Measurements from ENCODE around the gene GOLGA6B.
"Not testable (repeated sequence)": the region's sequence is repeated elsewhere in the genome, so short reads cannot be mapped to it uniquely, and the experiment has no call there.

The GOLGA6B gene

DNA sequence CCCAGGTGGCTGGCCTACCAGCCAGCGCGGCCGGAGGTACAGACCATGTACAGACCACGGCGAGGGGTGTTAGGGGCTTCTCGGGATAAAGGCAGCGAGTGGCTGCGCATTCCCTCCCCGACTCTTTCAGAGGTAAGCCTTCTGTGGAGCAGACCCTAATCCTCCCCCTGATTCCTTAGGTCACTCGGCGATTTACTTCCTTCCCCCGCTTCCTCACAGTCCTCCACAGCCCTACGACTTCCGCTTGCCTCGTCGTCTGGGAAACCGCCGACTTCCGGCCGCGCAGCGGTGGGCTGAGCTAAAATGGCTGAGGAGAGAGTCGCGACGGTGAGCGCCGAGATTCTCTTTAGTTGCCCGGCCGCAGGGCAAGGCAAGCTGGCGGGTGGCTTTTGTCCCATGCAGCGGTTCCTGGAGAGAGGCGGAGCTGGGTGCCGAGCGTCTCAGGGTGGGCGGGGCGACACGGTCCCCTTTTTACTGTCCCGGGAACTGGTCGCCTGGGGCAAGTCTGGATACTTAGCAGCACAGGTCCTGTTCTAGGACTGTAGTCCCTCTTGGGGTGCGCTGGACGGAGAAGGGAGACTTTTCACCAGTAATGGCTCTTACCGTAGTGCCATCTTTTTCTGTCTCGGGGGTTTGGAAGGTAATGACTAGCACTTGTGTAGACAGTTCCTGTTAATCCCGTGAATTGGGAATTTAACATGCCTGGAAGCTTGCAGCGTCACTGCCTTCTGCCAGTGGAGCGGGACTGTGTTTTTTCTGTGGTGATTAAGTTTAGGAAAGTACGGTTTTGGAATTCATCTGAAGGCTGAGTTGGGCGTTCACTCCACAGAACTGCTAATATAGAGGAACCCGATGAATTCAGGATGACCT, 31.7 kb downstream of the GOLGA6B start, which contains the start of the genes BBS4 and HIGD2B:
TSS of gene BBS4 (plus strand) at position 283 of the 870 bp plus-strand sequence. CDS start at position 304, 21 bp downstream.
TSS of gene HIGD2B (minus strand) at position 258 of the 870 bp plus-strand sequence. CDS start 9,808 bp downstream, outside the sequence.
- in situ Hi-C loops (cut with MboI; ENCODE audit: low sequenced_read_pairs, unreplicated experiment), result no loop called here
- TF ChIP-seq, protein P1, sequence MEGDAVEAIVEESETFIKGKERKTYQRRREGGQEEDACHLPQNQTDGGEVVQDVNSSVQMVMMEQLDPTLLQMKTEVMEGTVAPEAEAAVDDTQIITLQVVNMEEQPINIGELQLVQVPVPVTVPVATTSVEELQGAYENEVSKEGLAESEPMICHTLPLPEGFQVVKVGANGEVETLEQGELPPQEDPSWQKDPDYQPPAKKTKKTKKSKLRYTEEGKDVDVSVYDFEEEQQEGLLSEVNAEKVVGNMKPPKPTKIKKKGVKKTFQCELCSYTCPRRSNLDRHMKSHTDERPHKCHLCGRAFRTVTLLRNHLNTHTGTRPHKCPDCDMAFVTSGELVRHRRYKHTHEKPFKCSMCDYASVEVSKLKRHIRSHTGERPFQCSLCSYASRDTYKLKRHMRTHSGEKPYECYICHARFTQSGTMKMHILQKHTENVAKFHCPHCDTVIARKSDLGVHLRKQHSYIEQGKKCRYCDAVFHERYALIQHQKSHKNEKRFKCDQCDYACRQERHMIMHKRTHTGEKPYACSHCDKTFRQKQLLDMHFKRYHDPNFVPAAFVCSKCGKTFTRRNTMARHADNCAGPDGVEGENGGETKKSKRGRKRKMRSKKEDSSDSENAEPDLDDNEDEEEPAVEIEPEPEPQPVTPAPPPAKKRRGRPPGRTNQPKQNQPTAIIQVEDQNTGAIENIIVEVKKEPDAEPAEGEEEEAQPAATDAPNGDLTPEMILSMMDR (IDR thresholded peaks at IDR 0.05; ENCODE audit: borderline replicate concordance, control extremely low read depth, extremely low read depth, insufficient read depth, missing control alignments), result no peak
- peak; percentile 87 for DNase-seq (ENCODE audit: low spot score)

DNA sequence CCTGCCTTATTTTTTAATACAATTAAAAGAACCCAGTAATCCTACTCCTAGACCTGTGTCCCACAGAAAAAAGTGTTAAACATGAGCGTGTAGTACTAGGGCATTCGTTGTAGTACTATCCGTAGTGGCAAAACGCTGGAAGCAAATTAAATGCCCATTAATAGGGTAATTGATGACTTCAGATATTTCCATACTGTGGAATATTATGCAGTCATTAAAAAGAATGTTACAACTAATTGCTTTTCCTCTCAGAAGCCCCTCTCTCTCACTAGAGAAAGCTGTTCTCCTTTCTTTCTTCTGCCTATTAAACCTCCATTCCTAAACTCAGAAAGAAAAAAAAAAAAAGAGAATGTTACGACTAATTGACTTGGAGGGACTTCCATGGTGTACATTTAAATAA, 34.2 kb downstream of the GOLGA6B start:
- TF ChIP-seq, protein P1 (IDR thresholded peaks at IDR 0.05; ENCODE audit: borderline replicate concordance, control extremely low read depth, extremely low read depth, insufficient read depth, missing control alignments), result no peak
- no peak for DNase-seq (ENCODE audit: low spot score)
- in situ Hi-C loops (cut with MboI; ENCODE audit: low sequenced_read_pairs, unreplicated experiment), result no loop called here

DNA sequence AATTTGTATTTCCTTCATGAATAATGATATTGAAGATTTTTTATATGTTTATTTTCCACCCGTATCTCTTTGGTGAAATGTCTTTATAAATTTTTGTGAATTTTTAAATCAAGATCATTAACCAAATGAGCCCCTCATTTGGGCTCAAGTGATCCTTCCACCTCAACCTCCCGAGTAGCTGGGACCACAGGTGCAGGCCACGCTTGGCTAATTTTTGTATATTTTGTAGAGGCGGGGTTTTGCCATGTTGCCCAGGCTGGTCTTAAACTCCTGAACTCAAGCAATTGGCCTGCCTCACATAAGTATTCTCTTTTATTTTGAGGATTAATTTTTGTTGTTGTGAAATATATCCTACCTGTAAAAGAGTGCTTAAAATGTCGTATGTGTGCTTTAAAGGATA, 36.4 kb downstream of the GOLGA6B start:
- TF ChIP-seq, protein P1 (IDR thresholded peaks at IDR 0.05; ENCODE audit: borderline replicate concordance, control extremely low read depth, extremely low read depth, insufficient read depth, missing control alignments), result no peak
- in situ Hi-C loops (cut with MboI; ENCODE audit: low sequenced_read_pairs, unreplicated experiment), result no loop called here
- no peak for DNase-seq (ENCODE audit: low spot score)

DNA sequence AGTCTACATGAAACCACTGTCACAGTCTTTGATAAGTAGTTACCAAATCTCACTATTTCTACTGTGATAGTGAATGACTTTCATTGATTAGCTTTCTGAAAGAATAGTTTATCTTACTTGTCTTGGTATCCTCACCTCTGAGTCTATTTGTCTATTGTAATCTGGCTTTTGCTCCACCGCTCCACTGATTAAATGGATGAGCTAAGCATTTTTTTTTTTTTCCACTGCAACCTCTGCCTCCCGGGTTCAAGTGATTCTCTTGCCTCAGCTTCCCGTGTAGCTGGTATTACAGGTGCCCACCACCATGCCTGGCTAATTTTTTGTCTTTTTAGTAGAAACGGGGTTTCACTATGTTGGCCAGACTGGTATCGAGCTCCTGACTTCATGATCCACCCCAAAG, 44.4 kb downstream of the GOLGA6B start:
- TF ChIP-seq, protein P1 (IDR thresholded peaks at IDR 0.05; ENCODE audit: borderline replicate concordance, control extremely low read depth, extremely low read depth, insufficient read depth, missing control alignments), result no peak
- in situ Hi-C loops (cut with MboI; ENCODE audit: low sequenced_read_pairs, unreplicated experiment), result no loop called here
- no peak for DNase-seq (ENCODE audit: low spot score)

DNA sequence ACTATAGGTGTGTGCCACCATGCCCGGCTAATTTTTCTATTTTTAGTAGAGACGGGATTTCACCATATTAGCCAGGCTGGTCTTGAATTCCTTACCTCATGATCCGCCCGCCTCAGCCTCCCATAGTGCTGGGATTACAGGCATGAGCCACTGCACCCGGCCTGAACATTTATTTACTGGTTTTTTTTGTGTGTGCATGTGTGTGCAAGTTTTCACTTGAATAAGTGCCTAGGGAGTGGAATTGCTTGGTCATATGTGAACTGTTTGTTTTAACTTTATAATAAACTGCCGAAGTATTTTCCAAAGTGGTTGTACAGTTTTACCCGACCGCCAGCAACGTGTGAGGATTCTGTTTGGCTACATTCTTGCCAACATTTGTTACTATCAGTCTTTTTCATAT, 45.6 kb downstream of the GOLGA6B start:
- in situ Hi-C loops (cut with MboI; ENCODE audit: low sequenced_read_pairs, unreplicated experiment), result loop anchor here (25.0 kb wide), 1 partner anchor 387 kb away; no protein-coding TSS in a partner anchor
- DNase-seq (ENCODE audit: low spot score), result no peak
- TF ChIP-seq, protein P1 (IDR thresholded peaks at IDR 0.05; ENCODE audit: borderline replicate concordance, control extremely low read depth, extremely low read depth, insufficient read depth, missing control alignments), result no peak

DNA sequence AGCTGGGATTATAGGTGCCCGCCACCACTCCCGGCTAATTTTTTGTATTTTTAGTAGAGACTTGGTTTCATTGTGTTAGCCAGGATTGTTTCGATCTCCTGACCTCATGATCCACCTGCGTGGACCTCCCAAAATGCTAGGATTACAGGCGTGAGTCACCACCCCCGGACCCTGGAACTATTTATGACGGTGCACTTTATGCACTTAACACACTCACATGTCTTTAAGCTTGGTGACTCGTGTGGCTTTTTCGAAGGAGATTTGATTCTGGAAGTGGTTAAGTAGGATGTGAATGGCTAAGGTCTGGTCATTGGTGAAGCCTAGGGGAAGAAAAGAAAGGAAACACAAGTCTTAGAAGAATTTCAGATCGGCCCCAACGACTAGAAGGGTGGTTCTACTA, 51.8 kb downstream of the GOLGA6B start:
- in situ Hi-C loops (cut with MboI; ENCODE audit: low sequenced_read_pairs, unreplicated experiment), result loop anchor here (25.0 kb wide), 1 partner anchor 381 kb away; no protein-coding TSS in a partner anchor
- TF ChIP-seq, protein P1 (IDR thresholded peaks at IDR 0.05; ENCODE audit: borderline replicate concordance, control extremely low read depth, extremely low read depth, insufficient read depth, missing control alignments), result no peak
- no peak for DNase-seq (ENCODE audit: low spot score)

DNA sequence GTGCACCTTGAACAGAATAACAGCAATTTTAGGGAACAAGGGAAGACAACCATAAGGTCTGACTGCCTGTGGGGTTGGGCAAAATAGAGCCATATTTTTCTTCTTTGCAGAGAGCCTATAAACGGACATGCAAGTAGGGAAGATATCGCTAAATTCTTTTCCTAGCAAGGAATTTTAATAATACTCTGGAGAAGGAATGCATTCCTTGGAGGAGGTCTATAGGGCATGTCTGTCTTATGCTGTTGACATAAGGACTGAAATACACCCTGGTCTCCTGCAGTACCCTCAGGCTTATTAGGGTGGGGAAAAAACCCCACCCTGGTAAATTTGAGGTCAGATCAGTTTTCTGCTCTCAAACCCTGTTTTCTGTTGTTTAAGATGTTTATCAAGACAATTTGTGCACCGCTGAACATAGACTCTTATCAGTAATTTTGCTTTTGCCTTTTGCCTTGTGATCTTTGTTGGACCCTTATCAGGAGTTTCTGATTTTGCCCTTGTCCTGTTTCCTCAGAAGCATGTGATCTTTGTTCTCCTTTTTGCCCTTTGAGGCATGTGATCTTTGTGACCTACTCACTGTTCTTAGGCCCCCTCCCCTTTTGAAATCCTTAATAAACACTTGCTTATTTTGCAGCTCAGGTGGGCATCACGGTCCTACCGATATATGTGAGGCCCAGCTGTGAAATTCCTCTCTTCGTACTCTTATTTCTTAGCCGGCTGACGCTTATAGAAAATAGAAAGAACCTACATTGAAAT, 54.2 kb downstream of the GOLGA6B start:
- DNase-seq (ENCODE audit: low spot score), result not testable (repeated sequence)
- in situ Hi-C loops (cut with MboI; ENCODE audit: low sequenced_read_pairs, unreplicated experiment), result loop anchor here (25.0 kb wide), 1 partner anchor 379 kb away; no protein-coding TSS in a partner anchor
